ENCODE measurements around the gene RANBP9.

The RANBP9 gene

GRCh38 chr6:13730704-13731103 lies 19.1 kb upstream of the RANBP9 start:
- no peaks in the 10 kb centered on the region for H3K4me1 ChIP-seq (ENCODE audit: control insufficient read depth in 2 of 2, insufficient read depth in 2 of 2, low read length in 2 of 2)
- H3K27me3 ChIP-seq (ENCODE audit: control insufficient read depth in 2 of 2, insufficient read depth in 2 of 2, low read length in 2 of 2) = peaks cover 0 to 9% of the 10 kb centered on the region in 2 donors
- H3K9me3 ChIP-seq (ENCODE audit: control insufficient read depth in 2 of 2, low read length in 2 of 2) = no peaks in the 10 kb centered on the region
- no peak overlapping the region for H3K9ac ChIP-seq (ENCODE audit: low read depth in 1 of 2, low read length in 2 of 2)
- H3K36me3 ChIP-seq (ENCODE audit: control insufficient read depth in 2 of 2, insufficient read depth in 2 of 2, low read length in 2 of 2) = no peaks in the 10 kb centered on the region
- no peak overlapping the region for H3K27ac ChIP-seq (ENCODE audit: low read depth in 2 of 2, low read length in 2 of 2)
- H3K4me3 ChIP-seq (ENCODE audit: low read length in 2 of 2) = no peak overlapping the region

GRCh38 chr6:13729891-13730290 lies 18.3 kb upstream of the RANBP9 start:
- H3K4me1 ChIP-seq (ENCODE audit: control insufficient read depth in 2 of 2, insufficient read depth in 2 of 2, low read length in 2 of 2) = peaks cover 3 to 6% of the 10 kb centered on the region in 2 donors
- H3K36me3 ChIP-seq (ENCODE audit: control insufficient read depth in 2 of 2, insufficient read depth in 2 of 2, low read length in 2 of 2) = no peaks in the 10 kb centered on the region
- no peak overlapping the region for H3K27ac ChIP-seq (ENCODE audit: low read depth in 2 of 2, low read length in 2 of 2)

GRCh38 chr6:13725570-13725969 lies 13.9 kb upstream of the RANBP9 start:
- Histone ChIP-seq H3K4me3 (ENCODE audit: low read length in 2 of 2) (no peak overlapping the region), H3K27ac (ENCODE audit: low read depth in 2 of 2, low read length in 2 of 2) (peak overlapping the region in 1 of 2 donors; percentile 28), H3K9me3 (ENCODE audit: control insufficient read depth in 2 of 2, low read length in 2 of 2) (no peaks in the 10 kb centered on the region)

More at GRCh38 chr6:13729891-13730290, 18.3 kb upstream of the RANBP9 start:
- Histone ChIP-seq H3K4me3 (ENCODE audit: low read length in 2 of 2) (no peak overlapping the region), H3K9ac (ENCODE audit: low read depth in 1 of 2, low read length in 2 of 2) (no peak overlapping the region), H3K9me3 (ENCODE audit: control insufficient read depth in 2 of 2, low read length in 2 of 2) (no peaks in the 10 kb centered on the region), H3K27me3 (ENCODE audit: control insufficient read depth in 2 of 2, insufficient read depth in 2 of 2, low read length in 2 of 2) (peaks cover 0 to 9% of the 10 kb centered on the region in 2 donors)

GRCh38 chr6:13725052-13725451 lies 13.4 kb upstream of the RANBP9 start:
- Histone ChIP-seq H3K9me3 (ENCODE audit: control insufficient read depth in 2 of 2, low read length in 2 of 2) (no peaks in the 10 kb centered on the region), H3K9ac (ENCODE audit: low read depth in 1 of 2, low read length in 2 of 2) (no peak overlapping the region), H3K27ac (ENCODE audit: low read depth in 2 of 2, low read length in 2 of 2) (peak overlapping the region in 1 of 2 donors; percentile 28), H3K36me3 (ENCODE audit: control insufficient read depth in 2 of 2, insufficient read depth in 2 of 2, low read length in 2 of 2) (no peaks in the 10 kb centered on the region), H3K27me3 (ENCODE audit: control insufficient read depth in 2 of 2, insufficient read depth in 2 of 2, low read length in 2 of 2) (no peaks in the 10 kb centered on the region), H3K4me1 (ENCODE audit: control insufficient read depth in 2 of 2, insufficient read depth in 2 of 2, low read length in 2 of 2) (peaks cover 3 to 10% of the 10 kb centered on the region in 2 donors), H3K4me3 (ENCODE audit: low read length in 2 of 2) (no peak overlapping the region)

More at GRCh38 chr6:13725570-13725969, 13.9 kb upstream of the RANBP9 start:
- no peaks in the 10 kb centered on the region for H3K27me3 ChIP-seq (ENCODE audit: control insufficient read depth in 2 of 2, insufficient read depth in 2 of 2, low read length in 2 of 2)
- H3K36me3 ChIP-seq (ENCODE audit: control insufficient read depth in 2 of 2, insufficient read depth in 2 of 2, low read length in 2 of 2) = no peaks in the 10 kb centered on the region
- peaks cover 3 to 10% of the 10 kb centered on the region in 2 donors for H3K4me1 ChIP-seq (ENCODE audit: control insufficient read depth in 2 of 2, insufficient read depth in 2 of 2, low read length in 2 of 2)
- H3K9ac ChIP-seq (ENCODE audit: low read depth in 1 of 2, low read length in 2 of 2) = no peak overlapping the region

GRCh38 chr6:13724182-13724581 lies 12.5 kb upstream of the RANBP9 start:
- peaks cover 3 to 10% of the 10 kb centered on the region in 2 donors for H3K4me1 ChIP-seq (ENCODE audit: control insufficient read depth in 2 of 2, insufficient read depth in 2 of 2, low read length in 2 of 2)
- no peak overlapping the region for H3K9ac ChIP-seq (ENCODE audit: low read depth in 1 of 2, low read length in 2 of 2)
- no peaks in the 10 kb centered on the region for H3K9me3 ChIP-seq (ENCODE audit: control insufficient read depth in 2 of 2, low read length in 2 of 2)
- H3K4me3 ChIP-seq (ENCODE audit: low read length in 2 of 2) = no peak overlapping the region
- H3K36me3 ChIP-seq (ENCODE audit: control insufficient read depth in 2 of 2, insufficient read depth in 2 of 2, low read length in 2 of 2) = no peaks in the 10 kb centered on the region
- no peak overlapping the region for H3K27ac ChIP-seq (ENCODE audit: low read depth in 2 of 2, low read length in 2 of 2)
- H3K27me3 ChIP-seq (ENCODE audit: control insufficient read depth in 2 of 2, insufficient read depth in 2 of 2, low read length in 2 of 2) = no peaks in the 10 kb centered on the region

GRCh38 chr6:13722880-13723279 lies 11.2 kb upstream of the RANBP9 start:
- Histone ChIP-seq H3K9me3 (ENCODE audit: control insufficient read depth in 2 of 2, low read length in 2 of 2) (no peaks in the 10 kb centered on the region), H3K27ac (ENCODE audit: low read depth in 2 of 2, low read length in 2 of 2) (no peak overlapping the region), H3K36me3 (ENCODE audit: control insufficient read depth in 2 of 2, insufficient read depth in 2 of 2, low read length in 2 of 2) (no peaks in the 10 kb centered on the region), H3K4me3 (ENCODE audit: low read length in 2 of 2) (no peak overlapping the region), H3K27me3 (ENCODE audit: control insufficient read depth in 2 of 2, insufficient read depth in 2 of 2, low read length in 2 of 2) (no peaks in the 10 kb centered on the region), H3K9ac (ENCODE audit: low read depth in 1 of 2, low read length in 2 of 2) (no peak overlapping the region), H3K4me1 (ENCODE audit: control insufficient read depth in 2 of 2, insufficient read depth in 2 of 2, low read length in 2 of 2) (peaks cover 3 to 10% of the 10 kb centered on the region in 2 donors)

GRCh38 chr6:13718123-13718458 lies 6.5 kb upstream of the RANBP9 start:
- Histone ChIP-seq H3K9ac (ENCODE audit: low read depth in 1 of 2, low read length in 2 of 2) (no peak overlapping the region), H3K27ac (ENCODE audit: low read depth in 2 of 2, low read length in 2 of 2) (no peak overlapping the region), H3K27me3 (ENCODE audit: control insufficient read depth in 2 of 2, insufficient read depth in 2 of 2, low read length in 2 of 2) (no peaks in the 10 kb centered on the region), H3K9me3 (ENCODE audit: control insufficient read depth in 2 of 2, low read length in 2 of 2) (no peaks in the 10 kb centered on the region), H3K4me1 (ENCODE audit: control insufficient read depth in 2 of 2, insufficient read depth in 2 of 2, low read length in 2 of 2) (no peaks in the 10 kb centered on the region), H3K4me3 (ENCODE audit: low read length in 2 of 2) (no peak overlapping the region), H3K36me3 (ENCODE audit: control insufficient read depth in 2 of 2, insufficient read depth in 2 of 2, low read length in 2 of 2) (no peaks in the 10 kb centered on the region)

GRCh38 chr6:13716955-13717295 lies 5.3 kb upstream of the RANBP9 start:
- Histone ChIP-seq H3K9me3 (ENCODE audit: control insufficient read depth in 2 of 2, low read length in 2 of 2) (no peaks in the 10 kb centered on the region), H3K9ac (ENCODE audit: low read depth in 1 of 2, low read length in 2 of 2) (no peak overlapping the region), H3K4me1 (ENCODE audit: control insufficient read depth in 2 of 2, insufficient read depth in 2 of 2, low read length in 2 of 2) (peaks cover 5 to 8% of the 10 kb centered on the region in 2 donors), H3K27ac (ENCODE audit: low read depth in 2 of 2, low read length in 2 of 2) (no peak overlapping the region), H3K27me3 (ENCODE audit: control insufficient read depth in 2 of 2, insufficient read depth in 2 of 2, low read length in 2 of 2) (no peaks in the 10 kb centered on the region), H3K36me3 (ENCODE audit: control insufficient read depth in 2 of 2, insufficient read depth in 2 of 2, low read length in 2 of 2) (no peaks in the 10 kb centered on the region), H3K4me3 (ENCODE audit: low read length in 2 of 2) (no peak overlapping the region)

- no peaks in the 10 kb centered on the region for H3K36me3 ChIP-seq (ENCODE audit: control insufficient read depth in 2 of 2, insufficient read depth in 2 of 2, low read length in 2 of 2)
- no peaks in the 10 kb centered on the region for H3K27me3 ChIP-seq (ENCODE audit: control insufficient read depth in 2 of 2, insufficient read depth in 2 of 2, low read length in 2 of 2)
- no peak overlapping the region for H3K4me3 ChIP-seq (ENCODE audit: low read length in 2 of 2)
- H3K9ac ChIP-seq (ENCODE audit: low read depth in 1 of 2, low read length in 2 of 2) = no peak overlapping the region
- H3K27ac ChIP-seq (ENCODE audit: low read depth in 2 of 2, low read length in 2 of 2) = no peak overlapping the region
- H3K9me3 ChIP-seq (ENCODE audit: control insufficient read depth in 2 of 2, low read length in 2 of 2) = no peaks in the 10 kb centered on the region
- peaks cover 5 to 8% of the 10 kb centered on the region in 2 donors for H3K4me1 ChIP-seq (ENCODE audit: control insufficient read depth in 2 of 2, insufficient read depth in 2 of 2, low read length in 2 of 2)
Observed at GRCh38 chr6:13716225-13716954, 4.8 kb upstream of the RANBP9 start.

- no peak overlapping the region for H3K27ac ChIP-seq (ENCODE audit: low read depth in 2 of 2, low read length in 2 of 2)
- no peaks in the 10 kb centered on the region for H3K9me3 ChIP-seq (ENCODE audit: control insufficient read depth in 2 of 2, low read length in 2 of 2)
- H3K4me3 ChIP-seq (ENCODE audit: low read length in 2 of 2) = no peak overlapping the region
- H3K27me3 ChIP-seq (ENCODE audit: control insufficient read depth in 2 of 2, insufficient read depth in 2 of 2, low read length in 2 of 2) = no peaks in the 10 kb centered on the region
- no peaks in the 10 kb centered on the region for H3K36me3 ChIP-seq (ENCODE audit: control insufficient read depth in 2 of 2, insufficient read depth in 2 of 2, low read length in 2 of 2)
- no peak overlapping the region for H3K9ac ChIP-seq (ENCODE audit: low read depth in 1 of 2, low read length in 2 of 2)
- H3K4me1 ChIP-seq (ENCODE audit: control insufficient read depth in 2 of 2, insufficient read depth in 2 of 2, low read length in 2 of 2) = peaks cover 5 to 8% of the 10 kb centered on the region in 2 donors
Observed at GRCh38 chr6:13715444-13715883, 3.8 kb upstream of the RANBP9 start.
